ENCODE results near the gene AVL9.

The AVL9 gene

GRCh38 chr7:32560075-32560474 lies 64.8 kb downstream of the AVL9 start:
- in situ Hi-C loops (cut with MboI; ENCODE audit: low pct_unique_long_range_greater_than_20kb, low sequenced_read_pairs, unreplicated experiment): no loop called here

GRCh38 chr7:32561613-32562012 lies 66.3 kb downstream of the AVL9 start:
- in situ Hi-C loops (cut with MboI; ENCODE audit: low pct_unique_long_range_greater_than_20kb, low sequenced_read_pairs, unreplicated experiment): no loop called here

More at GRCh38 chr7:32560075-32560474, 64.8 kb downstream of the AVL9 start:
- no peak for TF ChIP-seq CTCF (IDR thresholded peaks at IDR 0.05; ENCODE audit: extremely low read depth, insufficient read depth, missing control alignments)
- DNase-seq (ENCODE audit: low spot score): no peak

GRCh38 chr7:32564542-32564941 lies 69.3 kb downstream of the AVL9 start:
- no peak for TF ChIP-seq CTCF (IDR thresholded peaks at IDR 0.05; ENCODE audit: extremely low read depth, insufficient read depth, missing control alignments)
- DNase-seq (ENCODE audit: low spot score): no peak
- in situ Hi-C loops (cut with MboI; ENCODE audit: low pct_unique_long_range_greater_than_20kb, low sequenced_read_pairs, unreplicated experiment): no loop called here

More at GRCh38 chr7:32561613-32562012, 66.3 kb downstream of the AVL9 start:
- no peak for TF ChIP-seq CTCF (IDR thresholded peaks at IDR 0.05; ENCODE audit: extremely low read depth, insufficient read depth, missing control alignments)
- no peak for DNase-seq (ENCODE audit: low spot score)

GRCh38 chr7:32569388-32570289 lies 74.3 kb downstream of the AVL9 start:
- in situ Hi-C loops (cut with MboI; ENCODE audit: low pct_unique_long_range_greater_than_20kb, low sequenced_read_pairs, unreplicated experiment): no loop called here
- TF ChIP-seq CTCF (IDR thresholded peaks at IDR 0.05; ENCODE audit: extremely low read depth, insufficient read depth, missing control alignments): no peak
- no peak for DNase-seq (ENCODE audit: low spot score)

- no peak for TF ChIP-seq CTCF (IDR thresholded peaks at IDR 0.05; ENCODE audit: extremely low read depth, insufficient read depth, missing control alignments)
- DNase-seq (ENCODE audit: low spot score): no peak
- in situ Hi-C loops (cut with MboI; ENCODE audit: low pct_unique_long_range_greater_than_20kb, low sequenced_read_pairs, unreplicated experiment): no loop called here
Measured at GRCh38 chr7:32573110-32573687, 77.9 kb downstream of the AVL9 start.

GRCh38 chr7:32574626-32575025 lies 79.3 kb downstream of the AVL9 start:
- in situ Hi-C loops (cut with MboI; ENCODE audit: low pct_unique_long_range_greater_than_20kb, low sequenced_read_pairs, unreplicated experiment): no loop called here
- no peak for DNase-seq (ENCODE audit: low spot score)
- TF ChIP-seq CTCF (IDR thresholded peaks at IDR 0.05; ENCODE audit: extremely low read depth, insufficient read depth, missing control alignments): no peak
